IMR-90 (cell line): ENCODE measurements around the gene TMEM132A. TPM values are rescaled to one million over a fixed set of nuclear protein-coding genes. Genes with fewer than 3 reads are reported as not detected.

Experiments
- ATAC-seq: fragments of 200-7000 bp; cut with Tn5 transposase; 2 replicates; pipeline ENCODE4 v1.9.1; 2020; ENCODE audit warnings: low read depth, mild to moderate bottlenecking, moderate library complexity
- BruUV-seq: library from RNA; stranded (reverse); fragments of 400-500 nt; replicated peaks from 2 replicates; lab custom pipeline; 2021; lab: Mats Ljungman, UMichigan
- CTCF ChIA-PET: fragments of 300-600 bp; formaldehyde crosslinking; extraction: SDS; loops from one replicate; lab custom pipeline; 2021; ENCODE audit warnings: antibody characterized with exemption; lab: Yijun Ruan, JAX
- POLR2A ChIA-PET: fragments of 300-600 bp; sonication (Branson Sonifier 250); formaldehyde crosslinking; loops from one replicate; lab custom pipeline; 2022; ENCODE audit warnings: antibody characterized with exemption; ENCODE audit not compliant: unreplicated experiment; lab: Charles Lee
- DNase-seq: peaks from one replicate; pipeline ENCODE4 v3.0.0; 2013
- H2AFZ ChIP-seq: replicated peaks from 2 replicates; pipeline ENCODE3; 2013; ENCODE audit warnings: low read length, mild to moderate bottlenecking; ENCODE audit not compliant: poor library complexity
- H2AK5ac ChIP-seq: 2 replicates; pipeline ENCODE4 v1.6.1; 2013; ENCODE audit warnings: low read depth, low read length, inconsistent platforms
- H2AK9ac ChIP-seq: replicated peaks from 2 replicates; pipeline ENCODE3; 2013; ENCODE audit warnings: mild to moderate bottlenecking, low read depth, low read length, moderate library complexity; ENCODE audit not compliant: poor library complexity
- H2BK120ac ChIP-seq: 2 replicates; pipeline ENCODE4 v1.6.1; 2013; ENCODE audit warnings: low read depth, low read length, inconsistent platforms
- H2BK15ac ChIP-seq: 3 replicates; pipeline ENCODE4 v1.6.1; 2013; ENCODE audit warnings: low read depth, low read length, inconsistent platforms
- H2BK20ac ChIP-seq: 2 replicates; pipeline ENCODE4 v1.6.1; 2013; ENCODE audit warnings: low read depth, mild to moderate bottlenecking, inconsistent platforms, low read length, moderate library complexity
- H2BK5ac ChIP-seq: 2 replicates; pipeline ENCODE4 v1.6.1; 2013; ENCODE audit warnings: mild to moderate bottlenecking, low read depth, low read length, inconsistent platforms; ENCODE audit not compliant: poor library complexity, severe bottlenecking
- H3K14ac ChIP-seq: replicated peaks from 2 replicates; pipeline ENCODE4 v1.6.1; 2013; ENCODE audit warnings: low read depth, low read length, inconsistent platforms
- H3K18ac ChIP-seq: 2 replicates; pipeline ENCODE4 v1.6.1; 2013; ENCODE audit warnings: low read depth, low read length, control low read depth
- H3K23ac ChIP-seq: 2 replicates; pipeline ENCODE4 v1.6.1; 2013; ENCODE audit warnings: low read depth, low read length, inconsistent platforms
- H3K27ac ChIP-seq: 2 replicates; pipeline ENCODE4 v1.5.1; 2013; ENCODE audit warnings: mild to moderate bottlenecking, control low read depth, low read length; ENCODE audit not compliant: insufficient read depth
- H3K27me3 ChIP-seq: 2 replicates; pipeline ENCODE4 v1.6.1; 2013; ENCODE audit warnings: low read length; ENCODE audit not compliant: control insufficient read depth, insufficient read depth
- H3K36me3 ChIP-seq: 2 replicates; pipeline ENCODE4 v1.6.1; 2013; ENCODE audit warnings: low read length, mixed read lengths; ENCODE audit not compliant: control insufficient read depth, insufficient read depth
- H3K4ac ChIP-seq: 2 replicates; pipeline ENCODE4 v1.6.1; 2013; ENCODE audit warnings: low read depth, low read length, inconsistent platforms
- H3K4me1 ChIP-seq: 2 replicates; pipeline ENCODE4 v1.6.1; 2013; ENCODE audit warnings: low read length, mixed read lengths; ENCODE audit not compliant: control insufficient read depth, insufficient read depth
- H3K4me2 ChIP-seq: 2 replicates; pipeline ENCODE4 v1.6.1; 2013; ENCODE audit warnings: low read depth, mild to moderate bottlenecking, control low read depth, low read length, moderate library complexity
- H3K4me3 ChIP-seq: 2 replicates; pipeline ENCODE4 v1.5.1; 2013; ENCODE audit warnings: low read depth, mild to moderate bottlenecking, control low read depth, low read length, moderate library complexity; ENCODE audit not compliant: insufficient read depth
- H3K56ac ChIP-seq: 2 replicates; pipeline ENCODE4 v1.6.1; 2013; ENCODE audit warnings: low read length, inconsistent platforms; ENCODE audit not compliant: insufficient read depth; ENCODE audit errors: extremely low read depth
- H3K79me1 ChIP-seq, 2 experiments: 2 replicates each; pipeline ENCODE4 v1.6.1; 2013; ENCODE audit warnings: low read length in 2 of 2, inconsistent platforms in 1 of 2, low read depth in 1 of 2
- H3K9ac ChIP-seq: 2 replicates; pipeline ENCODE4 v1.6.1; 2013; ENCODE audit warnings: low read depth, low read length, control low read depth
- H3K9me1 ChIP-seq: 2 replicates; pipeline ENCODE4 v1.6.1; 2013; ENCODE audit warnings: low read length, inconsistent platforms; ENCODE audit not compliant: insufficient read depth
- H3K9me3 ChIP-seq: 2 replicates; pipeline ENCODE4 v1.6.1; 2013; ENCODE audit warnings: low read length; ENCODE audit not compliant: control insufficient read depth, insufficient read depth
- H4K20me1 ChIP-seq: 2 replicates; pipeline ENCODE4 v1.6.1; 2013; ENCODE audit warnings: low read length, inconsistent platforms; ENCODE audit not compliant: insufficient read depth
- H4K5ac ChIP-seq: 2 replicates; pipeline ENCODE4 v1.6.1; 2013; ENCODE audit warnings: mild to moderate bottlenecking, low read depth, low read length, control low read depth
- H4K8ac ChIP-seq, 2 experiments: 2 replicates each; pipeline ENCODE4 v1.6.1; 2013; ENCODE audit warnings: low read depth in 2 of 2, low read length in 2 of 2, control low read depth in 1 of 2, inconsistent platforms in 1 of 2
- H4K91ac ChIP-seq: 2 replicates; pipeline ENCODE4 v1.6.1; 2013; ENCODE audit warnings: low read depth, low read length, inconsistent platforms; ENCODE audit not compliant: insufficient read depth
- BHLHE40 ChIP-seq: fragments of 150-350 bp; IDR thresholded peaks from 2 replicates; pipeline ENCODE4 v1.6.1; 2016; ENCODE audit warnings: mild to moderate bottlenecking, low read depth, low read length
- CEBPB ChIP-seq: IDR thresholded peaks from 2 replicates; pipeline ENCODE4 v1.6.1; 2012; ENCODE audit warnings: low read depth, low read length, improper control_type of control experiment
- CHD1 ChIP-seq: IDR thresholded peaks from 2 replicates; pipeline ENCODE4 v1.6.1; 2012; ENCODE audit warnings: low read depth, low read length, improper control_type of control experiment
- FOS ChIP-seq: fragments of 150-350 bp; IDR thresholded peaks from 2 replicates; pipeline ENCODE4 v1.6.1; 2016; ENCODE audit warnings: low read depth, low read length
- MAFK ChIP-seq: IDR thresholded peaks from 2 replicates; pipeline ENCODE4 v1.6.1; 2012; ENCODE audit warnings: low read depth, low read length, improper control_type of control experiment
- NFE2L2 ChIP-seq: fragments of 150-350 bp; IDR thresholded peaks from 2 replicates; pipeline ENCODE4 v1.6.1; 2016; ENCODE audit warnings: low read depth, mild to moderate bottlenecking, low read length
- RAD21 ChIP-seq: IDR thresholded peaks from 2 replicates; pipeline ENCODE4 v1.6.1; 2012; ENCODE audit warnings: low read length, improper control_type of control experiment
- RCOR1 ChIP-seq: IDR thresholded peaks from 2 replicates; pipeline ENCODE4 v1.6.1; 2012; ENCODE audit warnings: mild to moderate bottlenecking, low read length, improper control_type of control experiment; ENCODE audit not compliant: insufficient replicate concordance
- USF2 ChIP-seq: fragments of 150-350 bp; IDR thresholded peaks from 2 replicates; pipeline ENCODE4 v1.6.1; 2017; ENCODE audit warnings: mild to moderate bottlenecking, antibody characterized with exemption, low read length, low read depth
- WGBS, 2 experiments: methylation state at CpG; one replicate each; pipeline versions ENCODE4 v1.1.5 to v1.1.7; 2013; ENCODE audit warnings: missing lambda C conversion rate in 2 of 2; ENCODE audit not compliant: insufficient read length in 1 of 2; ENCODE audit errors: extremely low coverage in 2 of 2; 5-methylcytosine and 5-hydroxymethylcytosine counted together
- dilution Hi-C: fragments of 300-500 bp; cut with HindIII; formaldehyde crosslinking; loops from one replicate; pipeline ENCODE4 v1.14.3; 2018; ENCODE audit warnings: low sequenced_read_pairs; ENCODE audit not compliant: unreplicated experiment
- in situ Hi-C: fragments of 300-500 bp; cut with MboI; formaldehyde crosslinking; loops from 3 replicates; pipeline ENCODE4 v1.14.3; 2019; ENCODE audit warnings: low sequenced_read_pairs, inconsistent platforms, mixed read lengths
- intact Hi-C: fragments of 100-400 bp; cut with micrococcal nuclease; formaldehyde crosslinking; loops from 2 replicates; pipeline ENCODE4 v1.10.0; 2022
- polyA plus RNA-seq, 3 experiments: library from polyadenylated mRNA; depleted of rRNA; stranded (reverse); fragments of >200 nt; gene quantifications; 2 replicates each; pipeline ENCODE4 v1.2.3, GENCODE V29; 2012; ENCODE audit warnings: low replicate concordance in 1 of 3
- total RNA-seq: library from RNA; depleted of rRNA; stranded (reverse); fragments of >200 nt; gene quantifications from 2 replicates; pipeline ENCODE4 v1.2.3, GENCODE V29; 2012
- TF ChIP-seq, protein P1 (sequence below): conservative IDR thresholded peaks from 2 replicates; pipeline ENCODE4 v1.5.1; 2012; ENCODE audit warnings: mild to moderate bottlenecking, low read depth, low read length, improper control_type of control experiment
- TF ChIP-seq, protein P2 (sequence below): fragments of 150-350 bp; IDR thresholded peaks from 2 replicates; pipeline ENCODE4 v1.6.1; 2016; ENCODE audit warnings: low read depth, mild to moderate bottlenecking, low read length, moderate library complexity, borderline replicate concordance

Gene TMEM132A
- total and polyA plus RNA-seq, 2 of the 4 experiments (the other 2 are of a cell fraction) = 7.7 to 64.2 TPM

DNA sequence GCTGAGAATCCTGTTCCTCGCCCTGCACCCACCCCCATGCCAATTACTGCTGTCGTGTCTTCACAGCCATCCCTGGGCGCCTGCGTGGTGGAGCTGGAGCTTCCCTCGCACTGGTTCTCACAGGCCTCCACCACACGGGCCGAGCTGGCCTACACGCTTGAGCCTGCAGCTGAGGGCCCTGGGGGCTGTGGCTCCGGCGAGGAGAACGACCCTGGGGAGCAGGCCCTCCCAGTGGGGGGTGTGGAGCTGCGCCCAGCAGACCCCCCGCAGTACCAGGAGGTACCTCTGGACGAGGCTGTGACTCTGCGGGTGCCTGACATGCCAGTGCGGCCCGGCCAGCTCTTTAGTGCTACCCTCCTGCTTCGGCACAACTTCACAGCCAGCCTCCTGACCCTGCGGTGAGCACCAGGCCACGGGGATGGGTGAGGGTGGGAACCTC, 4.3 kb downstream of the TMEM132A start:
- no peak for DNase-seq
- Histone ChIP-seq H2AK9ac (no peak overlapping the region), H3K36me3 (peaks cover 37% of the 10 kb centered on the region), H3K56ac (no peak overlapping the region), H3K9ac (no peak overlapping the region), H3K14ac (no peak overlapping the region), H2BK120ac (no peak overlapping the region), H3K4me2 (no peak overlapping the region), H3K27me3 (no peaks in the 10 kb centered on the region), H3K18ac (no peak overlapping the region), H3K79me1 (peaks cover 5 to 28% of the 10 kb centered on the region in 2 experiments; a peak in 3 of 4 replicates), H3K9me3 (no peaks in the 10 kb centered on the region), H2AK5ac (no peak overlapping the region), H3K27ac (no peak overlapping the region), H3K9me1 (peaks cover 7% of the 10 kb centered on the region; the same call in 1 of the 2 replicates), H4K5ac (no peak overlapping the region), H4K20me1 (peaks cover 12% of the 10 kb centered on the region), H3K23ac (no peak overlapping the region), H3K4ac (no peak overlapping the region), H2BK20ac (no peak overlapping the region), H2BK5ac (no peak overlapping the region), H3K4me3 (no peak overlapping the region), H4K8ac (no peak overlapping the region), H3K4me1 (peaks cover 14% of the 10 kb centered on the region), H2AFZ (no peak overlapping the region), H2BK15ac (no peak overlapping the region), H4K91ac (no peak overlapping the region)
- intact Hi-C loops = no loop called here
- BruUV-seq = no TSS peak
- dilution Hi-C loops = no loop called here
- ChIA-PET CTCF (no interaction called here), POLR2A (no interaction called here)
- TF ChIP-seq RCOR1 (no peak), USF2 (no peak), CEBPB (no peak), RAD21 (no peak), MAFK (no peak), BHLHE40 (no peak), FOS (no peak), NFE2L2 (no peak), CHD1 (no peak)
- TF ChIP-seq, protein P1, sequence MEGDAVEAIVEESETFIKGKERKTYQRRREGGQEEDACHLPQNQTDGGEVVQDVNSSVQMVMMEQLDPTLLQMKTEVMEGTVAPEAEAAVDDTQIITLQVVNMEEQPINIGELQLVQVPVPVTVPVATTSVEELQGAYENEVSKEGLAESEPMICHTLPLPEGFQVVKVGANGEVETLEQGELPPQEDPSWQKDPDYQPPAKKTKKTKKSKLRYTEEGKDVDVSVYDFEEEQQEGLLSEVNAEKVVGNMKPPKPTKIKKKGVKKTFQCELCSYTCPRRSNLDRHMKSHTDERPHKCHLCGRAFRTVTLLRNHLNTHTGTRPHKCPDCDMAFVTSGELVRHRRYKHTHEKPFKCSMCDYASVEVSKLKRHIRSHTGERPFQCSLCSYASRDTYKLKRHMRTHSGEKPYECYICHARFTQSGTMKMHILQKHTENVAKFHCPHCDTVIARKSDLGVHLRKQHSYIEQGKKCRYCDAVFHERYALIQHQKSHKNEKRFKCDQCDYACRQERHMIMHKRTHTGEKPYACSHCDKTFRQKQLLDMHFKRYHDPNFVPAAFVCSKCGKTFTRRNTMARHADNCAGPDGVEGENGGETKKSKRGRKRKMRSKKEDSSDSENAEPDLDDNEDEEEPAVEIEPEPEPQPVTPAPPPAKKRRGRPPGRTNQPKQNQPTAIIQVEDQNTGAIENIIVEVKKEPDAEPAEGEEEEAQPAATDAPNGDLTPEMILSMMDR = no peak
- TF ChIP-seq, protein P2, sequence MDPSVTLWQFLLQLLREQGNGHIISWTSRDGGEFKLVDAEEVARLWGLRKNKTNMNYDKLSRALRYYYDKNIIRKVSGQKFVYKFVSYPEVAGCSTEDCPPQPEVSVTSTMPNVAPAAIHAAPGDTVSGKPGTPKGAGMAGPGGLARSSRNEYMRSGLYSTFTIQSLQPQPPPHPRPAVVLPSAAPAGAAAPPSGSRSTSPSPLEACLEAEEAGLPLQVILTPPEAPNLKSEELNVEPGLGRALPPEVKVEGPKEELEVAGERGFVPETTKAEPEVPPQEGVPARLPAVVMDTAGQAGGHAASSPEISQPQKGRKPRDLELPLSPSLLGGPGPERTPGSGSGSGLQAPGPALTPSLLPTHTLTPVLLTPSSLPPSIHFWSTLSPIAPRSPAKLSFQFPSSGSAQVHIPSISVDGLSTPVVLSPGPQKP = no peak
- ATAC-seq = no peak
- in situ Hi-C loops = no loop called here
- 92% methylated on average over 10 of the region's 20 CpGs; no CpG with 5 or more reads in 1 of the 2 experiments for WGBS, 2 experiments
